Stimulated activated CD4-positive, alpha-beta T cell treated with anti-CD3 and anti-CD28 coated beads, Interleukin-4, amount 100 ng/mL, for 24 hours (primary cell): Measurements from ENCODE around the gene ADD3.
A peak's percentile ranks its signal among the peaks of the same experiment; 100 is the strongest.

Experiments used
- DNase-seq: peaks from one replicate; pipeline ENCODE4 v3.0.0-alpha.2; 2020

The ADD3 gene, protein sequence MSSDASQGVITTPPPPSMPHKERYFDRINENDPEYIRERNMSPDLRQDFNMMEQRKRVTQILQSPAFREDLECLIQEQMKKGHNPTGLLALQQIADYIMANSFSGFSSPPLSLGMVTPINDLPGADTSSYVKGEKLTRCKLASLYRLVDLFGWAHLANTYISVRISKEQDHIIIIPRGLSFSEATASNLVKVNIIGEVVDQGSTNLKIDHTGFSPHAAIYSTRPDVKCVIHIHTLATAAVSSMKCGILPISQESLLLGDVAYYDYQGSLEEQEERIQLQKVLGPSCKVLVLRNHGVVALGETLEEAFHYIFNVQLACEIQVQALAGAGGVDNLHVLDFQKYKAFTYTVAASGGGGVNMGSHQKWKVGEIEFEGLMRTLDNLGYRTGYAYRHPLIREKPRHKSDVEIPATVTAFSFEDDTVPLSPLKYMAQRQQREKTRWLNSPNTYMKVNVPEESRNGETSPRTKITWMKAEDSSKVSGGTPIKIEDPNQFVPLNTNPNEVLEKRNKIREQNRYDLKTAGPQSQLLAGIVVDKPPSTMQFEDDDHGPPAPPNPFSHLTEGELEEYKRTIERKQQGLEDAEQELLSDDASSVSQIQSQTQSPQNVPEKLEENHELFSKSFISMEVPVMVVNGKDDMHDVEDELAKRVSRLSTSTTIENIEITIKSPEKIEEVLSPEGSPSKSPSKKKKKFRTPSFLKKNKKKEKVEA

DNA sequence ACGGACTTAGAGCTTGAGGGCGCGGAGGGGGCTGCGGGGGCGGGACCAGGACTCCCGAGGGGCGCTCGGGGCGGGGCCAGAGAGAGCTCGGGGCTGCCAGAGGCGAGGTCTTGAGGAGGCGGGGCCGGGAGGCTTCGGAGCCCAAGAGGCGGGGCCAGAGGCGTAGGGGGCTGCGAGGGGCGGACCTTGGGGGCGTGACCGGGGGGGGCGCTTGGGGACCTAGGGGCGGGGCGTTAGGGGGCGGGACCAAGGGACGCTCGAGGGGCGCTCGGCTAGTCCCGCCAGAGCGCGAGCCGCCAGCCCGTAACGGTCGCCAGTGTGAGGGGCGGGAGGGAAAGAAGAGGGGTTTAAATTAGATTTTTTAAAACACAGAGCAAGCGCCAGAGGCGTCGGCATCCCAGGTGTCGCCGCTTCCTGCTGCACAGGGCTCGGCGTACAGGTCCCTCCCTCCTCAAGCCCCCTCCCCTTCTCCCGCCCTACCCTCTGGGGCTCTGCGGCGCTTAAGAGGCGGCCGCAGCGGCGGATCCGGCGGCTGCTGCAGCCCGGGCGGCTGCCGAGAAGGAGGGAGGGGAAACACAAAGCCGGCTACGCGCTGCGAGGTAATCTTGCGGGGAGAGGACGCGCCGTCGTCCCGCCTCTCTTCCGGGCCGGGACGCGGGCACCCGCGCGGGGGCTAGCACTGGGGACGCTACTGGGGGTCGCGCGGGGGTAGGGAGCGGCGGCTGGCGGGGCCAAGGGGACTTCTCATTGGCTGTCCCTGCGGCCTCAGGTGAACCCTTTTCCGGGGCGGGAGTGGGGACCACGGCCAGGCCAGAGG, at the start of gene ADD3:
ADD3 (plus strand) TSS at position 284 of the 817 bp plus-strand sequence. CDS start 92,670 bp downstream, outside the sequence.
- peak; percentile 88 for DNase-seq

DNA sequence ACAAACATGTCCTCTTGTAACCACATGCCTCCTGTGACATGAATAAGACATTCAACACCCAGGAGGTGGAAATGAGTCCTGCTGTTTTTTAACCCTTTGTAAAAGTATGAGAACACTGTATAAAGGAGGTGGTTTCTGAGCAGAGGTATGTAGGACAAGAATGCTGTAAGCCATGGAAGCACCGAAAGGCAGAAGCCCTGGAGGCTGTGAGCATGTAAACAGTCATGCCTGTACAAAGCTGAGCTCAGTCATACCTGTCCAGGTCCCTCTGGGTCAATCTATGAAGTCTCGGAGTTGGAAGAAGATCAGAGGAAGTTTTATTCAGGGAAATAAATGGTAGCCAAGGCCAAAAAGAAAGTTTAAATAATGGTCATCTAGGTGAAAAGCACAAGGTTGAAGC, 49.7 kb upstream of the ADD3 start:
- no peak for DNase-seq

DNA sequence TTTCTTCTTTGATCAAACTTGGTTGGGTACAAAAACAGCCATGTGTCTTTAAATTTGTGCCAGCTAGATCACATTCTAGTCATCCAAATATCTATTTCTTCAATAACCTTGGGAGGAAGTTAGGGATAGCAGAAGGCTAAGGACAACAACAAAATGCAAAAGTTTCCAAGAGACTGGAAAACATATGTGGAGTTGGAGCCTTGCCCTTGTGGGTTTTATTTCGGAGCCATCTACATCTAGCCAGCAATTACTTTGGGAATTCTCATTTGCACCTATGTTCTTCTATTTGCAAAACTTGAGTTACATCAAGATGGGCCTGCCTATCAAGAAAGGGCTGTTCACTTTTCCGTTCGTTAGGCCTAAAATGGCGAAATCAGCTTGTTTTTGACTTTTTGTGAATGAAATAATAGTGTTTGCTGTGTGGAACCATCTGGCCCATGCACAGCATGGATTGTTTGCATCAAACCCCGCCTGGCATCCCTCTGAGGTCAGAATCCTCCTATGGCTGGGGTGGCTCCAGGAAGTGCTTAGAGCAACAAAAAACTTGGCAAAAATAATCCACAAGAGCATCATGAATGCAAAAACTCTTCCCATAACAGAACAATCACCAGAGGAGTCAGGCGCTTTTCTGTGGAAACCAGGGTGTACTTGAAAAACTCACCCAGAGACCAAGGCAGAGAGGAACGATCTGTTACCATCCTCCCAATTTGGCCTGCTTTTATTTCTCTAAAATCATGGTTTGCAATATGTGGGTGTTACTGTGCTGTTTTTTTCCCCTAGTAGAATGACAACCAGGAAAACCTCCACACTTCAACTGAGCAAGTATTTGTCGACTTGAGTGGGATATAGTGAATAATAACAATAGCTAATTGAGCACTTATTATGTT, 48.3 kb upstream of the ADD3 start:
- DNase-seq, result no peak

DNA sequence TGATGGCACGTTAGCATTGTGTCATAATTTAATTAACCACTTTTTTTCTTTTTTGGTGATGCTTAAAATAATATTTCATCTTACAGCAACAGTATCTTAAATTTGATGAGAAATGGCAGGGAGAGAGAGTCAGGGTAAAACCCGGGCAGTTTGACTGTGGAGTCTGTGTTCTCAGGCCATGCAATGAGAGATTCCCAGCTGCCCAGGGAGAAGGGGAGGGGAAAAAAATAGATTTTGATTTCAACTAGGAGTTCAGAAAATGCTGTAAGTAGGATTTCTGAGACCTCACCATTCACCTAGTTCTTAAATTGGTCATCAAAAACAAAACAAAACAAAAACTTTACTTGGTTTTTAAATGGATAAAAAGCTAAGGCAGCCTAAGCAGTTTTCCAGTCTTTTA, 47.1 kb upstream of the ADD3 start:
- no peak for DNase-seq

DNA sequence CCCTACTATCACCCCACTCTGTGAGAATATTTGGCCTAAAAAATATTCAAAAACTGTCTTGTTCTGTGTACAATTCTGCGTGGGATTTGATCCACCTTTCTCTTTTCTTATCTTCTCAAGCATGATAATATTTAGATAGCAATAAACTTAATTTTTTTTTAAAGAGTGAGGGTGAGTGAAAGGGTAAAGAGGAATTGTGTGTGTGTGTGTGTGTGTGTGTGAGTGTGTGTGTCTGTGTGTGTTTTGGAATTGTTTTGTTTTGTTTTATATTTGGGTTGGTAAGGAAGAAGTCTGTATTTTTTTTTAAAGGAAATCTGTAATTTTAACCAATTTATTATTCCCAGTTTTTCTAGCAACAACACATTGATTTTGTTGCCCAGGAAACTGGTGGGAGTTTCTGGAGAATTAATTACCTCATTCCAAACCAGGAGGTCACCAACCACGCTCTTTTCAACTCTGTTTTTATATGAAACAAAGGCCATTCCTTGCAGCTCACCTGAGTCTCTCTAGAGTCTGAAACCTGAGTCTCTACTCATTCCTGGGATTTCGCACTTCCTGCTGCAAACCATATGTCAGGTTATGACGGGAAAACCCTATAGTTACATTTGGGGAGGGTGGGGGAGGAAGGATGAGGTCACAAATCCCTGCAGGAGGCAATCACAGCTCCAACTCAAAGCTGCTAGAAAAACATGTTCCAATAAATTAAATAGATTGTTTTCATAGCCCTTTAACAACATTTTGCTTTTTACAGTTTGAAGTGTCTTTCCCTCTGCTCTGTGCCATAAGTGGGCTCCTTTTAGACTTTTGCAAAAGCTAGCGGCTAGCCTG, 46.4 kb upstream of the ADD3 start:
- DNase-seq, result no peak

DNA sequence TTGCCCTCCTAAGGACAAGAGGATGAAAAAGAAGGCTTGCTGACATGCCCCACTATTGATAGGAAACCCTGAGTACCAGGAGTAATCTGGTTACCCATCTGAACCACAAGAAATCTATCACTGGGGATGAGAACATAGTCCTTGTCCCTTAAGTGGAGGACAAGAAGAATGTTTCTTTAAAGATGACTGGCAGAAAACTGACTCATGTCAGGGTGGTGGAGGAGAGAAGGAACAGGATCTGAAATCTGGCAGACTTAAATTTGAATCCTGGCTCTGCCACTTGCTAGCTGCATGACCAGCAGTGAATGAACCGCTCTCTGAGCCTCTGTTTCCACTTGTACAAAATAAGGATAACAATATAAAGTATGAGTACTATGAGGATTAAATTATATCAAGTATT, 45.5 kb upstream of the ADD3 start:
- DNase-seq, result no peak

DNA sequence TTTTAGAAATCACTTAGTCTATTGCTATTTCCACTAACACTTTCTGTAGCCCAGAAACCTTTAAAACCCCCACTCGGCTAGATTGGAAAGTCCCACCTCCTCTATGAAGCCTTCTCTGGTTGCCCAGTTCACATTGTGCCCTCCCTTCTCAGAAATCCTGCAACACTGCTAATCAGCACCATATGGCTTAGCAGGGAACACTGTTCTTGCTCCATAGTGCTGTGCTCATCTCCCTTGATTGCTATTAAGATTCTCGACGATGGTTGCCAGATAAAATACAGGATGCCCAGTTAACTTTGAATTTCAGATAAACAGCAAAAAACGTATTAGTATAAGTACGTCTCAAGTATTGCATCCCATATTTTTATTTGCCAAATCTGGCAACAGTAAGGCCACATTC, 44.3 kb upstream of the ADD3 start:
- no peak for DNase-seq

DNA sequence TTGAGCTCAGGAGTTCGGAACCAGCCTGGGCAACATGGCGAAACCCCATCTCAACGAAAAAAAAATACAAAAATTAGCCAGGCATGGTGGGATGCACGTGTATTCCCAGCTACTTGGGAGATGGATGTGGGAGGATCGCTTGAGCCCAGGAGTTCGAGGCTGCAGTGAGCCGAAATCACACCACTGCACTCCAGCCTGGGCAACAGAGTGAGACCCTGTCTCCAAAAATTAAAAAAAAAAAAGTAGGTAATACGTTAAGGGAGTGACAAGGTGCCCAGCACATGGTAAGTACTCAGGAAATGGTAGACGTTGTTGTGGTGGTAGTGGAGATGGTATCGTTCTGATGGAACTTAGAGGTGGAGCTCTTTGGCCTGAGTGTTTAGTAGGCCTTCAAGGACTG, 43.5 kb upstream of the ADD3 start:
- no peak for DNase-seq

DNA sequence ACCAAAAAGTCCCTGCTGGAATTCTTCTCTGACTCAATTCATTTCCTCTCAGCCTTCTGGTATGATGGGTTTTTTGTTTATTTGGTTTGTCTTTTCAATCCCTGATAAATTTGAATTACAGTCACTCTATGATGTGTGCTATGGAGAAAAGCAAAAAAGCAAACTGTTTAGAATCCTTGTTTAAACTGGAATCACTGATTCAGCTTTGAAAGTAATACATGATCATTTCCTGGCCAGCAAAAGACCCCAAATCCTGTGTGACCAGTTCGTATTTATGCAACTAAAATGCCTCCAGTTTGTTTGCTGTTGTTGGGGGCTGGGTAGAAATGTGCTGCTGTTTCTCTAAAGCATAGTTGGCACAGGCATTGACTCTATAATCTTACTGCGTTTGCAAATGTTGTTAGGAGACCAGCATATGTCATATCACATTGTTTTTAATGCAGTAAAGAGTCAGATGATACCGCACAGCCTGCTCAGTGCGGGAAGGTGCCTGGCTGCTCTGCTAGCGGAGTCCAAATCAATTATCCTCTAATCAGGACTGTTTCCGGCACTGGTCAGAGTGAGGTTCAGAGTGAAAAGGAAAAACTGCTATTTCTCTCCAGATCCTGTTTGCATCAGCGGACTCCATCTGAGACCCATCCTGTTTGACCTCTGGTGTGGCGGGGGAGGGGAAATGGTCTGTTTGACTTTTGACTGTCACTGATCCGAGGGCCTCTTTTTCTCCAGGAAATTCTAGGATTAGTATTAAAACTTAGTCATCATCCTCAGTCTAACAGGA, 40.6 kb upstream of the ADD3 start:
- DNase-seq, result no peak

DNA sequence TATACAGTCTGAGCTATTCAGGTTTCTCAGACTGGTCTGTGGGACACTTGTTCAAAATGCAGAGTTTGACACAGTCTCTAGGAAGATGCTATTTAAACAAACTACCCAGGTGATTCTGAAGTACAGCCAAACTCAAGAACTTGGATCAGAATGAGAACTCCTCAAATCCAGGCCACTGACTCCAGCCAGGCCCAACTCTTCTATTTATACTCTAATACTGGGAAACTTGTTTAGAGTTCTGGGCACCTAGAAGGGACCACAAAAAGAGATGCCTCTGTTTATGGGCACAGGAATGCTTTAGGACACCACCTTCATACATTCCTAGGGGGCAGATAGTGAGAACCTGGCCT, 40.1 kb upstream of the ADD3 start:
- DNase-seq, result no peak

DNA sequence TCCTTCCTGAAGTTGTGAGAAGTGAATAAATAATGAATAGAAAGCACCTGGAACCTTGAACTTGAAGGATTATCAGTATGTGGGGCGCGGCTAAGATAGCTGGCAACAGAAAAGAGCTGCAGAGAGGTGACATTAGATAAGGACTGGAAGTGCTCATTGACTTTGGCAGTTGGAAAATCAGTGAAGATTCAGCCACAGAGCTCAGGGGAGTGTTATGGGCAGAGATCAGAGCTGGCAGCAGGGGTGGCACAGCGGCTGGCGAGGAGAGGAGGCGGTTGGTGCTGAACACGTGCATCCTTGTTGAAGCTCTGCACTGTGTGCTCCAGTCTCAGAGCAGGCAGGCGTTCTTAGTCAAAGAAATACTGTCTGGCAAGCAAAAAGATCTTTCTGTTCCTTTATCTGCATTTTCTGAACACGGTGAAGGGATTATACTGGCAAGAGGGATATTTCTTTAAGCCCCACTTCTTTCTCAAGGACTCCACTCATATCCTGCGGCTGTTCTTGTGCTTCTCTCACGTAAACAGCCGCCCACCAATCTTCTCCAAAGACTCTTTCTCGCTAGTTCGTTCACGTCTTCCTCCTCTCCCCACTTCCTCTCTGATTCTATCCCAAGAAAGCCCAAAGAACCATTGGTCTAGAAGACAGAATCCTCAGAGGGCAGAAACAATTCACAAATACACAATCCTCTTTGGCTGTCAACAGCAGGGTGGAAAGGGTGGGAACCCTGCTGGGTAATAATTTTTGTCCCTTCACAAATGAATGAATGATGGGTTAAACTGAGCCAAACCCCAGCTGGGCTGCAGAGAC, 38.6 kb upstream of the ADD3 start:
- no peak for DNase-seq

DNA sequence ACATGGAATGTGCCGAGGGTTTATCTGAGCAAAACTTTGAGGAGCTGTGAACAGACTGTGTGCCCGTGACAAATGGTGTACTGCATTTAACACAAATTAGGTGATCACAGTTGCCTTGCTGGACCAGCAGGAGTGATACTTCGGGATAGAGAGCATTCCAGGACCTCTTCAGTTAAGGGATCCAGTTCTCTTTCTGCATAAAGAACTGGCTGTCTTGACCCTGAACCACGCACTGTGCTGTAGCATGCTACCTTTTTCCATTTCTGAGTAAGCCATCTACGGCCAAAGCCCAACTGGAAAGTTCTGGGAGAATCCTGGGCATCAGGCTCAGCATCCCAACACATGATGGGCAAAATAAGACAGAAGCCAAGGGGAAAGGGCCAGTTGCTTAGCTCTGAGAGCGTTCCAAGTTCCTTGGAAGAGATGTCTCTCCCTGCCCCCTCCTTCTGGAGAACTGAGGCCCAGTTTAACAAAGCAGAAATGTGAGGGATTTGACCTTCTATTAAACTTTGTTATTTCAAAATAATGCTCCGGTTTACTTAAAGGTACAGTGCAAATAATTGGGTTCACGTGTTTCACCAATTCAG, 37.9 kb upstream of the ADD3 start:
- no peak for DNase-seq

DNA sequence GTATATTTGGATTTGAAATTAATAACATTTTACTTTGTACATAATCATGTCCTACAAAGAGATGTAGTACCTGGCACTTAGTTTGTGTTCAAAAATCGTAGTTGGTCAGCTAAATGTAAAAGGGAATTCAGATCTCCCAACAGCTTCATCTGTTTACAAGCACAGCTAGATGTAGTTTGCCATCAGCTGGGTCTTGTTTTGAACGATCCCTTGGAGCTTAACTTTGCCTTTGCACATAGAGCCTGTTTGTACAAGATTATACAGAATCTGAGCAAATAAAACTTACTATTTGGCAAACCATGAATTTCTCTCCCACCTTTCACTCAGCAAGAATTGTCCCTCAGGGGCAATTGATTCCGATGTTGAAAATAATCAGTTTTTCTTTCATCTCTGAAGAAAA, 36.1 kb upstream of the ADD3 start:
- no peak for DNase-seq

DNA sequence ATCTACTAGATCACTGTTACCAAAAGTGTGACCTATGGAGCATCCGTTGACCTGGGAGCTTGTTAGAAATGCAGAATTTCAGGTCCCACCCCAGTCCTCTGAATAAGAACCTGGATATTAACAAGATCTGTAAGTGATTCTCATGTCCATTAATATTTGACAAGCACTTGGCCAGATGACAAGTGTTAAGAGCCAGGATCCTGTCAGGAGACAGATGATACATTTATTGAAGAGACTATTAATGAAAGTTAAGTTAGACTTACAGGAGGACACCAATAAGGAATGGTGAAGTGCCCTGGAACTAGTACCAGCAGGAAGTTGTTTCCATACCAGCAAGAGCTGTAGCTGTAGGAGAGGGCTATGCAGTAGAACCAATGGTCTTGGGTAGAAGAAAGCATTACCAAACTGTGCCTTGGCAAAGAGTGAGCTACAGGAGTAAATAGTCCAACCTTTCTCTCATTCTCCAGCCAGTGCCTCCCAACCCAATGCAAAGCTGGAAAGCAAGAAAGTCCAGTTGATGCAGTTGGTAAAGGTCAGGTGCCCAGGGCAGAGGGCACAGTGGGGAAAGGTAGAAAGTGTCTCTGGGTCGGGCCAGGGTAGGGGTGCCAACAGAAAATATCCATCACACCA, 35.3 kb upstream of the ADD3 start:
- no peak for DNase-seq

DNA sequence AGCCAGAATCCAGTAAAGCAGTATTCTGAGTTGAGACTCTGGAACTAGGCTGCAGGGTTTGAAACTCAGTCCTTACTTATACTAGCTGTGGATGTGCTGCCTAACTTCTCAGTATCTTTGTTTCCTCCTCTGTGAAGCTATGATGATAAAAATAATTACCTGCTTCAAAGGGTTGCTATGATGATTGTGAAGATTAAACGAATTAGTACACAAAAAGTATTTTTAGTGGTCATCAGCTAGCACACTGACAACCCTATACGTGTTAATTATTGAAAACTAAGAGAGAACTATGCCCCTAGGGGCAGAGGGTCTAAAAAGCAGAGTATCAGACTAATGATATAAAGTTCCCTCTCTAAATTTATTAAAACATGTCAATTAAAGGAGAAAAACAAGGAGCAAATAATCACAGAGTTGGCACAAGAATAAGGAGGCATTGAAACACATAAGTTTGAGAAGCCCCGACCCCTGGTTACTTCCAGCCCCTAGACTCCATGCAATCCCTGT, 34.4 kb upstream of the ADD3 start:
- DNase-seq, result no peak

DNA sequence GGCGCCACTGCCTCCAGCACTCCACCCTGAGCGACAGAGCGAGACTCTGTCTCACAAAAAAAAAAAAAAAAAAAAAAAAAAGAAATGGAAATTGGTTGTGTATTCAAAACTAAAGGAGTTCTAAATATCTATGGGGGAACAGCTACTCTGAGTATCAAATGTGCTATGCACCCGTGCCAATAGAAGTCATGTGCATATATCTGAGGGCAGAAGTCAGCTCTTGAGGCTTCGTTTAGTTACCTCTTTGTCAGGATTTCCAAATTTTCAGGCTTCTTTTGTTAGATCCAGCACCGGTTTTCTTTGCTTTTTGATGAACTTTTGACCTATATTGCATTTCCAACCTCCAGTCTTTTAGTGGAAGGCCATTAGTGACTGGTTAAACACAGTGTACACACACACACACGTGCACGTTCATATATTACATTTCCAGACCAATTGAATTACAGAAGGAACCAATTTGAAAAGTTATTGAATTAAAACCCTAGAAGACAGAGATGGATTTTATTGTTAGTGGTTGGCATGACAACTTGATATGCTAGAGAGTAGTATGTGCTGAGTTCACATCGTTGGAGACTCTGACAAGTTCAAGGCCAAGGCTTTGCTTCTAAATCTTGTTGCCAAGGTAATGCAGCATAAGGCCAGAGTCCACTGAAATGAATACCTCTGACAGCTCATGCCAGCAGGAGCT, 33.1 kb upstream of the ADD3 start:
- no peak for DNase-seq

DNA sequence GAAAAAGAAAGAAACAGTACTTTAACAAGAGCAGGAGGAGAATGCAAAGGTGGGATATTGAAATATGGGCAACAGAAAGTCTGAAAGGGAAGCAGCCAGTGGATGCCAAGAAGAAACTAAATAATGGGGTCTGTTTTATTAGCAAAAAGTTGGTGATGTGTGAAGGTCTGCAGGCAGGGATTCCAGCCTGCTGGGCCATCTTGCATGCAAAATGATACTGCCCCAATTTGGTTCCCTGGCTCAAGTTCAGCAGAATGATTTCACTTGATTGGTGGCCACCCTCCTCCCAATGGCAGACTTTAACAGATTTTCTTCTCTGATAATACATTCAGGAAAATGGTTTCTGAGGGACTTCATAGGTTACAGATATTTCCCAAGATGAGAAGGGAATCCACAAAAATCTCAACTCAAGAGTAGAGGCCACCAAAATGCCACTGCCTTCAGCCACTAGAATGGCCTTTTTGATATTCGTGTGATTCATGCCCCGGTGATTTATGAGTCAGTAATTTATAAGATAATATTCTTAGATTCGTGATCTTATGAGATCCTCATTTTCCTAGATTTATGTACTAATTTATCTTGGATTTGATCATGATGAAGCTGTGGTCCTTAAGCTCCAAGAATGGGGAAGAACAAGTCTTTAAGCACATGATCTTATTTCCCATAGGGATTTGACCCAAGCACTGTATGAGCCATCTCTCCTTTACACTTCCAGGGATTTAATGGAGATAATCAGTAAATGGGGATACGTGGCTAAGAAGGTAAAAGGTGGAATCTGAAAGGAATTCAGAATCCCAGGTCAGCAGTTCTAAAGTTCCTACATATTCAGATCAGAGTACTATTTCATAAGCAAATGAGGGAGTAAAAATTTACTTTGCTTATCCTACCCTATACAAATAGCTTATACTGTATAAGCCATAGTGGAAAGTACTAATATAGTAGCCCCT, 32.3 kb upstream of the ADD3 start:
- DNase-seq, result no peak
